Measurements from ENCODE around the gene HDAC9. TPM values are rescaled to one million over a fixed set of nuclear protein-coding genes. Genes with fewer than 3 reads are reported as not detected.

The HDAC9 gene
- total RNA-seq, 1 experiment from 2014 or later = 7.7 TPM

- Histone ChIP-seq H3K4me1 (ENCODE audit: insufficient read depth, low read length) (no peaks in the 10 kb centered on the region), H3K23ac (ENCODE audit: insufficient read length, low read depth, low read length) (no peak overlapping the region), H4K5ac (ENCODE audit: insufficient read length, low read depth, low read length) (no peak overlapping the region), H3K9ac (ENCODE audit: extremely low read depth, insufficient read length, low read length) (no peak overlapping the region), H3K27me3 (ENCODE audit: insufficient read depth, low read length) (no peaks in the 10 kb centered on the region), H3K23me2 (ENCODE audit: insufficient read length, low read depth, low read length, poor library complexity, severe bottlenecking) (no peaks in the 10 kb centered on the region), H4K8ac (replicated peaks; ENCODE audit: insufficient read length, low read depth, low read length) (no peak overlapping the region), H3T11ph (ENCODE audit: low read length) (no peak overlapping the region), H3K4ac (ENCODE audit: low read depth, low read length) (no peak overlapping the region), H4K20me1 (ENCODE audit: control insufficient read depth, insufficient read depth, insufficient read length) (no peaks in the 10 kb centered on the region), H3K79me2 (ENCODE audit: insufficient read depth, low read length) (no peaks in the 10 kb centered on the region), H2BK120ac (ENCODE audit: low read depth, low read length, poor library complexity, severe bottlenecking) (no peak overlapping the region), H3K79me1 (ENCODE audit: insufficient read depth, low read depth, low read length, poor library complexity, severe bottlenecking) (no peaks in the 10 kb centered on the region), H3K9me3 (ENCODE audit: control insufficient read depth, low read depth, low read length) (no peaks in the 10 kb centered on the region), H2BK5ac (ENCODE audit: insufficient read length, low read length) (no peak overlapping the region), H3K27ac (ENCODE audit: insufficient read length, low read depth, low read length) (no peak overlapping the region), H3K4me2 (ENCODE audit: insufficient read depth, insufficient read length, low read length) (no peak overlapping the region), H4K91ac (ENCODE audit: insufficient read length, low read depth, low read length) (no peak overlapping the region), H3K14ac (ENCODE audit: insufficient read depth, low read length) (no peak overlapping the region), H2BK15ac (ENCODE audit: low read depth, low read length) (no peak overlapping the region), H2AFZ (ENCODE audit: low read length) (no peak overlapping the region), H3K18ac (ENCODE audit: insufficient read length, low read depth, low read length) (no peak overlapping the region), H3K56ac (ENCODE audit: insufficient read length, low read depth, low read length) (no peak overlapping the region), H2AK5ac (ENCODE audit: insufficient read length, low read length) (no peak overlapping the region), H2BK20ac (ENCODE audit: low read depth, low read length, poor library complexity, severe bottlenecking) (no peak overlapping the region), H2BK12ac (ENCODE audit: insufficient read length, low read depth, low read length) (no peak overlapping the region)
- WGBS (ENCODE audit: extremely low coverage, insufficient read length, low lambda C conversion rate) = 100% methylated on average over 1 of the region's 2 CpGs
- no peaks in the 10 kb centered on the region; the same call in 1 of the 2 replicates for H3K27me3 Mint-ChIP-seq (ENCODE audit: low read depth)
- TF ChIP-seq CTCF (conservative IDR thresholded peaks at IDR 0.05) = no peak
- no peak for DNase-seq
- peaks cover under 1 to 5% of the 10 kb centered on the region in 2 experiments; a peak in 3 of 4 replicates for H3K4me1 Mint-ChIP-seq
- H3K27ac Mint-ChIP-seq = no peak overlapping the region
- no peaks in the 10 kb centered on the region for H3K9me3 Mint-ChIP-seq
- H3K36me3 Mint-ChIP-seq (ENCODE audit: insufficient read depth in 1 of 3, low read depth in 3 of 3) = no peaks in the 10 kb centered on the region
- no peak overlapping the region for H3K4me3 Mint-ChIP-seq
Measured at GRCh38 chr7:18905316-18905943, 409.9 kb downstream of the HDAC9 start.

Measured in H9 (cell line).